ENCODE data around the gene SAPCD2. TPM values are rescaled to one million over a fixed set of nuclear protein-coding genes. Genes with fewer than 3 reads are reported as not detected.

The SAPCD2 gene
- total and polyA plus RNA-seq, 2 of the 8 experiments (the other 6 are each of a cell fraction or from before 2014, with no cell fraction given), result 12.7 to 32.1 TPM

GRCh38 chr9:137103206-137103999 is 33.0 kb upstream of the SAPCD2 start:
- no peak overlapping the region for H4K8ac ChIP-seq (ENCODE audit: extremely low read depth, insufficient read depth, low read length)
- no peak overlapping the region for H2BK15ac ChIP-seq (ENCODE audit: low read length)
- H2BK5ac ChIP-seq (ENCODE audit: low read depth, low read length), result no peak overlapping the region
- H2AFZ ChIP-seq (ENCODE audit: low read length), result no peak overlapping the region
- no peak overlapping the region for H3K18ac ChIP-seq (ENCODE audit: extremely low read depth, low read length)
- H3K79me1 ChIP-seq (ENCODE audit: low read depth, low read length), result peaks cover 2% of the 10 kb centered on the region
- no peak overlapping the region for H3K14ac ChIP-seq (ENCODE audit: insufficient read length)
- H2BK12ac ChIP-seq (ENCODE audit: low read depth, low read length), result no peak overlapping the region
- H3K56ac ChIP-seq (replicated peaks; ENCODE audit: insufficient read length, low read depth, low read length), result no peak overlapping the region
- H3K4me3 ChIP-seq (ENCODE audit: extremely low read depth in 1 of 4, insufficient read depth in 2 of 4, low read depth in 3 of 4, low read length in 4 of 4), result no peak overlapping the region
- no peaks in the 10 kb centered on the region for H3K23me2 ChIP-seq (ENCODE audit: low read depth, low read length)
- no peaks in the 10 kb centered on the region for H3K79me2 ChIP-seq (ENCODE audit: control insufficient read depth in 1 of 2, insufficient read depth in 2 of 2, low read length in 2 of 2)
- peaks cover 20 to 24% of the 10 kb centered on the region in 2 experiments for H3K9me3 ChIP-seq (ENCODE audit: insufficient read depth in 2 of 2, low read depth in 1 of 2, low read length in 1 of 2)
- H3K27ac ChIP-seq (ENCODE audit: low read depth, low read length), result no peak overlapping the region
- CTCF ChIA-PET (ENCODE audit: partially characterized antibody), result interaction anchor here (0.8 to 1.6 kb wide), 5 partner anchors 10 to 77 kb away, joined by 3 to 4 read pairs (median 3); no protein-coding TSS in a partner anchor
- H2AK5ac ChIP-seq (ENCODE audit: low read depth, low read length), result no peak overlapping the region
- peaks cover 0 to 2% of the 10 kb centered on the region in 2 experiments for H4K20me1 ChIP-seq (replicated peaks in 1 of 2; ENCODE audit: control insufficient read depth in 1 of 2, insufficient read depth in 2 of 2, low read length in 2 of 2)
- no peak overlapping the region for H3K23ac ChIP-seq (ENCODE audit: insufficient read length)
- H4K91ac ChIP-seq (replicated peaks; ENCODE audit: insufficient read length, low read length), result no peak overlapping the region
- POLR2A ChIA-PET (ENCODE audit: partially characterized antibody), result no interaction called here
- H3K36me3 ChIP-seq (ENCODE audit: control insufficient read depth in 2 of 4, insufficient read depth in 4 of 4, low read length in 3 of 4), result peaks cover 19 to 40% (median 34%) of the 10 kb centered on the region in 4 experiments; a peak in 7 of 8 replicates
- no peak overlapping the region for H3K9ac ChIP-seq (replicated peaks in 1 of 4; ENCODE audit: extremely low read depth in 1 of 4, low read depth in 3 of 4, low read length in 3 of 4)
- FAIRE-seq, result no peak
- no peak overlapping the region for H4K5ac ChIP-seq (ENCODE audit: insufficient read length, low read depth, low read length)
- no peak overlapping the region for H3K4me2 ChIP-seq (ENCODE audit: insufficient read depth in 1 of 2, low read depth in 2 of 2, low read length in 2 of 2)
- 90% methylated on average over 36 of the region's 37 CpGs; no CpG with 5 or more reads in 1 of the 2 experiments for WGBS, 2 experiments (ENCODE audit: extremely low coverage in 1 of 2, insufficient coverage in 1 of 2, insufficient read length in 1 of 2, insufficient replicate concordance in 2 of 2, low coverage in 1 of 2, low lambda C conversion rate in 2 of 2, missing lambda C conversion rate in 1 of 2)
- no peaks in the 10 kb centered on the region for H3K4me1 ChIP-seq (replicated peaks in 1 of 4; ENCODE audit: control insufficient read depth in 3 of 4, insufficient read depth in 4 of 4, low read length in 3 of 4)
- H3K4ac ChIP-seq (replicated peaks; ENCODE audit: insufficient read length, low read depth, low read length), result no peak overlapping the region
- no peaks in the 10 kb centered on the region for H3K27me3 ChIP-seq (replicated peaks in 1 of 4; ENCODE audit: control insufficient read depth in 3 of 4, extremely low read depth in 1 of 4, insufficient read depth in 3 of 4, low read length in 3 of 4)
- no peak overlapping the region for H2BK120ac ChIP-seq (replicated peaks; ENCODE audit: low read depth, low read length)
- DNase-seq (ENCODE audit: low read depth in 1 of 2, low spot score in 2 of 2), result no peak
- H2BK20ac ChIP-seq (ENCODE audit: low read length), result no peak overlapping the region
- TF ChIP-seq SIX5 (IDR thresholded peaks at IDR 0.05; ENCODE audit: low read depth, low read length) (no peak), CEBPB (IDR thresholded peaks at IDR 0.05; ENCODE audit: low read depth, low read length) (no peak), NRF1 (IDR thresholded peaks at IDR 0.05; ENCODE audit: low read depth, low read length) (no peak), CTCF (IDR thresholded peaks at IDR 0.05; ENCODE audit: control extremely low read depth in 1 of 3, insufficient read depth in 1 of 3, low read depth in 1 of 3, low read length in 3 of 3) (no peak), RFX5 (IDR thresholded peaks at IDR 0.05; ENCODE audit: borderline replicate concordance, low read depth, low read length) (no peak), KDM4A (IDR thresholded peaks at IDR 0.05; ENCODE audit: low read depth, low read length, severe bottlenecking) (no peak), TAF1 (IDR thresholded peaks at IDR 0.05; ENCODE audit: low read depth, low read length) (no peak), EGR1 (IDR thresholded peaks at IDR 0.05; ENCODE audit: borderline replicate concordance, low read depth, low read length) (no peak), TAF7 (optimal IDR thresholded peaks at IDR 0.05; ENCODE audit: borderline replicate concordance, low read depth, low read length) (no peak), ZNF274 (IDR thresholded peaks at IDR 0.05; ENCODE audit: borderline replicate concordance, extremely low read depth, low read length) (no peak)
